ENCODE measurements around the gene CPNE7. TPM values are rescaled to one million over a fixed set of nuclear protein-coding genes. Genes with fewer than 3 reads are reported as not detected.

CPNE7 gene
- total and polyA plus RNA-seq, 2 of the 8 experiments (the other 6 are each of a cell fraction or from before 2014, with no cell fraction given) = 10.0 to 23.7 TPM

DNA sequence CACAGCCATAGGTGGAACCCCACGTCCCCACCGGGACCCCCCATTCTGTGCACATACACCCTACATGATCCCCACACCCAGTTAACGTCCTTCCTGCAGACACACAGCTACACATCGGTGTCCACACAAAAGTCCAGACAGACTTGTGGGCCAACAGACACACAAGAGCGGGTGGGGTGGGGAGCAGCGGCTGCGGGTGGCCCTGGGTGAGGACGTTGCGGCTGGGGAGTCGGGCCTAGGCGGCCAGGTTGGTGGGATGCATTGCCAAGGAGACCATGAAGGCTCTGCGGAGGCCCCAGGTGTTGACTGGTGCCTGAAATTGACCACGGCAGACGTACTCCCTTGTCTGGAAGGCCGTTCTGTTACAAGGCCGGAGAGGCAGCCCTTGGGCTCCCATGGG lies 29.2 kb downstream of the CPNE7 start (continued):
- TF ChIP-seq ZNF274 (IDR thresholded peaks at IDR 0.05; ENCODE audit: borderline replicate concordance, extremely low read depth, low read length) = no peak
- TF ChIP-seq KDM5A (IDR thresholded peaks at IDR 0.05; ENCODE audit: low read length) = no peak
- TF ChIP-seq TAF1 (IDR thresholded peaks at IDR 0.05; ENCODE audit: low read depth, low read length) = no peak
- no peak for TF ChIP-seq CBX8 (IDR thresholded peaks at IDR 0.05; ENCODE audit: borderline replicate concordance, low read depth, low read length)

Measured in H1 (cell line).